Thoracic aorta (tissue), 2 donors: ENCODE results near the gene DDX24. TPM values are rescaled to one million over a fixed set of nuclear protein-coding genes. Genes with fewer than 3 reads are reported as not detected.
A peak's percentile ranks its signal among the peaks of the same experiment; 100 is the strongest.

Experiments
- ATAC-seq: fragments of 150-250 bp; one replicate; pipeline ENCODE4 v1.8.0; 2017; ENCODE audit warnings: low read depth; ENCODE audit not compliant: insufficient number of reproducible peaks, low FRiP score
- DNase-seq: peaks from one replicate; pipeline ENCODE4 v3.0.0-alpha.2; 2020; ENCODE audit warnings: low spot score
- H3K27ac ChIP-seq, 2 donors: fragments of 200-600 bp; sonication (generic); 1 replicate in 1 of 2; 2 replicates in 1 of 2; pipeline ENCODE4 v1.5.1; 2016; ENCODE audit warnings: mild to moderate bottlenecking in 2 of 2, moderate library complexity in 2 of 2
- H3K27me3 ChIP-seq: fragments of 200-600 bp; sonication (generic); replicated peaks from 2 replicates; pipeline ENCODE4 v1.6.0; 2016; ENCODE audit warnings: mild to moderate bottlenecking; ENCODE audit not compliant: insufficient read depth
- H3K36me3 ChIP-seq: fragments of 200-600 bp; sonication (generic); one replicate; pipeline ENCODE4 v1.5.1; 2016
- H3K4me1 ChIP-seq, 2 donors: fragments of 200-600 bp; sonication (generic); 1 replicate in 1 of 2; 2 replicates in 1 of 2; pipeline versions ENCODE4 v1.5.1 to v1.6.0; 2016; ENCODE audit warnings: low read depth in 2 of 2, mild to moderate bottlenecking in 1 of 2; ENCODE audit not compliant: control insufficient read depth in 1 of 2
- H3K4me3 ChIP-seq: fragments of 200-600 bp; sonication (generic); 2 replicates; pipeline ENCODE4 v1.5.1; 2016; ENCODE audit warnings: mild to moderate bottlenecking
- H3K9me3 ChIP-seq: fragments of 200-600 bp; sonication (generic); 2 replicates; pipeline ENCODE4 v1.5.1; 2016
- CTCF ChIP-seq: fragments of 200-600 bp; sonication (generic); IDR thresholded peaks from one replicate; pipeline ENCODE4 v1.5.1; 2019; ENCODE audit warnings: antibody characterized with exemption
- total RNA-seq, 2 donors: library from RNA; depleted of rRNA; stranded (reverse); fragments of >200 nt; gene quantifications; one replicate each; pipeline versions ENCODE4 v1.1.0 to v1.2.3, GENCODE V29; 2016

Gene DDX24
- total RNA-seq = 100 to 1,000 TPM; 139 to 228 TPM

GRCh38 chr14:94080621-94081385, at the start of gene DDX24, which contains the start of gene IFI27L1:
DDX24 (minus strand) TSS chr14:94081202; CDS start chr14:94079742, 1,460 bp downstream.
IFI27L1 (plus strand) TSS chr14:94081310; CDS start chr14:94096938, 15,628 bp downstream.
- DNase-seq (peak; percentile 86), ATAC-seq (peak; percentile 98)
- peak within 1 kb of the TSS; percentile 83 for H3K4me3 ChIP-seq
- TF ChIP-seq CTCF = no peak
- H3K36me3 ChIP-seq = peaks cover 3% of the 10 kb centered on the region
- peak within 1 kb of the TSS; percentile 88 to 92 for H3K27ac ChIP-seq
- H3K4me1 ChIP-seq = peaks cover 32 to 45% of the 10 kb centered on the region in 2 donors
- H3K27me3 ChIP-seq = no peaks in the 10 kb centered on the region
- H3K9me3 ChIP-seq = no peaks in the 10 kb centered on the region

DNA sequence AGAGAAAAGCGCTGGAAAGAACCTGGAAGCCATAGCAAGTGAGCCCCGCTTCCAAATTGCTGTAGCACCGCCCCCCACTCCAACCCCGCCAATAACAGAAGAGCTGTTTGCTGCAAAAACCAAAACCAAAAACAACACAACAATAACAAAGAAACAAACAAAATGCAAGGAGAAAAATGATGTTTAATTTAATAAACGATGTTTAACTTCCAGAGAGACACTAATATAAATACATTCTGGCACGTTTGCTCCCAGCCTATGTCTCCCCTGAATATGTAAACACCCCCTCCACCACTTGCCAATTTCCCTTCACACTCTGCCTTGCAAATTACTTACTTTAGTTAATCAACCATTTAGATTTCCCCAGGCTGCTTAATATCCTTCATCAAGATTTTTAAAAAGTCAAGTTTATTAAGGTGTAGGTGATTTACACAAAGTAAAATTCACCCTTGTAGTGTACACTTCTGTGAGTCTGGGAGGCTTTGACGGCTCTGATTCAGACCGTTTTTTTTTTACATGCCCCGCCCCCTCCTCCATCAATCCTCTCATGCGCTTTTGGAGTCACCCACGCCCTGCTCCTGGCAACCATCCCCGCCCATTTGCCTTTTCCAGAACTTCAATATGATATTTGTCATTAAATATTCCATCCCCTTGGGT, 48.9 kb upstream of the DDX24 start:
- Histone ChIP-seq H3K4me3 (peak overlapping the region; percentile 91), H3K27me3 (no peaks in the 10 kb centered on the region), H3K27ac (peak overlapping the region; percentile 77 to 92), H3K36me3 (no peaks in the 10 kb centered on the region), H3K4me1 (peaks cover 11 to 13% of the 10 kb centered on the region in 2 donors), H3K9me3 (no peaks in the 10 kb centered on the region)
- DNase-seq = no peak
- peak; percentile 51 for ATAC-seq
- TF ChIP-seq CTCF = no peak

DNA sequence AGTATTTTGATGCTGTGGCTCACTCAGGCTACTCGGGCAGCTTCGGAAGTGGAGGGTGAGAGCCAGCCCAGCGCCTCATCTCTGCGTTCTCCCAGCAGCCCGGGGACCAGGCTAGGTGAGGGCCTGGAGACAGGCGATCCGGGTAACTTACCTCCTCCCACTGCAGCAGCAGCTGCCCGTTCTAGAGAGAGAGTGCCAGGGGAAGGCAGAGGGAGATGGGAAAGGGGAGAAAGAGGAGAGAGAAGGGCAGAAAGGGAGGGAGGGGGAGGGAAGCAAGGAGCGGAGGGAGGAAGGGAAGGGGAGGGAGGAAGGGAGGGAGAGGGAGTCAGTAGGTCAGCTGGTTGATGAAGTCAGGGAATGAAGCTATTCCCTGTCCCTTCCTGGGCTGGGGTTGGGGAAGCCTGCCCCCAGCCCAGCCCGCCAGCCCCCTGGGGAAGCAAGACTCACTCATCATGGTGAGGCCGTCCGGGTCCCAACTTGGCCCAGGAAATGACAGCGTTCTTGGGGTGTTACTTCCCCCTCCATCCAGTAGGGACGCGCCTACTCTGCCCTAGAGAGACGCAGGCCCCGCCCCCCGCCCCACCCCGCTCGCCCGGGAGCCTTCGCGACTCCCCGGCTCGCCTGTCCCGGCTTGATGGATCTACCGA, 48.2 kb upstream of the DDX24 start, which contains the start of gene IFI27L2:
Gene IFI27L2, minus strand, starts transcription at position 494 of the 647 bp plus-strand sequence. Its CDS starts 40 bp downstream, at position 454.
- Histone ChIP-seq H3K4me3 (peak within 1 kb of the TSS; percentile 91), H3K27me3 (no peaks in the 10 kb centered on the region), H3K27ac (peak within 1 kb of the TSS; percentile 77 to 92), H3K9me3 (no peaks in the 10 kb centered on the region), H3K36me3 (no peaks in the 10 kb centered on the region), H3K4me1 (peaks cover 11 to 13% of the 10 kb centered on the region in 2 donors)
- DNase-seq (peak; percentile 40), ATAC-seq (peak; percentile 78)
- peak; percentile 36 for TF ChIP-seq CTCF

GRCh38 chr14:94128216-94128839, 47.3 kb upstream of the DDX24 start:
- Histone ChIP-seq H3K4me3 (peak overlapping the region; percentile 91), H3K36me3 (no peaks in the 10 kb centered on the region), H3K9me3 (no peaks in the 10 kb centered on the region), H3K27ac (peak overlapping the region; percentile 77 to 92), H3K27me3 (no peaks in the 10 kb centered on the region), H3K4me1 (peaks cover 11 to 13% of the 10 kb centered on the region in 2 donors)
- ATAC-seq = no peak
- no peak for DNase-seq
- no peak for TF ChIP-seq CTCF
